GM18498 (cell line): ENCODE measurements around the gene MED17.

Experiments used
- ATAC-seq: cut with Tn5 transposase; IDR thresholded peaks from one replicate; pipeline ENCODE4 v1.9.1; 2021; ENCODE audit warnings: mild to moderate bottlenecking, moderate library complexity; ENCODE audit not compliant: unreplicated experiment

The MED17 gene

GRCh38 chr11:93845181-93846092 is 61.4 kb downstream of the MED17 start:
- no peak for ATAC-seq

GRCh38 chr11:93846411-93846810 is 62.3 kb downstream of the MED17 start:
- ATAC-seq = no peak

GRCh38 chr11:93849201-93849600 is 65.1 kb downstream of the MED17 start:
- ATAC-seq = no peak

GRCh38 chr11:93849751-93850593 is 65.9 kb downstream of the MED17 start:
- no peak for ATAC-seq

- no peak for ATAC-seq
These were observed 66.5 kb downstream of the MED17 start, which contains the start of gene VSTM5 for GRCh38 chr11:93850594-93851018. TSS of gene VSTM5 (minus strand) at chr11:93850618. CDS start at chr11:93850502, 116 bp downstream.

GRCh38 chr11:93852242-93852641 is 68.2 kb downstream of the MED17 start:
- no peak for ATAC-seq

- no peak for ATAC-seq
These were observed 73.5 kb downstream of the MED17 start for GRCh38 chr11:93857413-93858120.

GRCh38 chr11:93858121-93858775 is 74.2 kb downstream of the MED17 start:
- no peak for ATAC-seq

GRCh38 chr11:93861808-93862207 is 77.7 kb downstream of the MED17 start:
- ATAC-seq = no peak
